SIG-M5 (cell line): ENCODE data around the gene OR52W1.
A peak's percentile ranks its signal among the peaks of the same experiment; 100 is the strongest.

ENCODE experiments used
- DNase-seq: peaks from one replicate; lab custom pipeline; 2025; lab: John Stamatoyannopoulos, UW

The OR52W1 gene, protein sequence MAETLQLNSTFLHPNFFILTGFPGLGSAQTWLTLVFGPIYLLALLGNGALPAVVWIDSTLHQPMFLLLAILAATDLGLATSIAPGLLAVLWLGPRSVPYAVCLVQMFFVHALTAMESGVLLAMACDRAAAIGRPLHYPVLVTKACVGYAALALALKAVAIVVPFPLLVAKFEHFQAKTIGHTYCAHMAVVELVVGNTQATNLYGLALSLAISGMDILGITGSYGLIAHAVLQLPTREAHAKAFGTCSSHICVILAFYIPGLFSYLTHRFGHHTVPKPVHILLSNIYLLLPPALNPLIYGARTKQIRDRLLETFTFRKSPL

GRCh38 chr11:6199174-6199810 lies at the start of gene OR52W1:
TSS of gene OR52W1 (plus strand) at chr11:6199224. CDS start at chr11:6199224, 0 bp downstream.
- no peak for DNase-seq

DNA sequence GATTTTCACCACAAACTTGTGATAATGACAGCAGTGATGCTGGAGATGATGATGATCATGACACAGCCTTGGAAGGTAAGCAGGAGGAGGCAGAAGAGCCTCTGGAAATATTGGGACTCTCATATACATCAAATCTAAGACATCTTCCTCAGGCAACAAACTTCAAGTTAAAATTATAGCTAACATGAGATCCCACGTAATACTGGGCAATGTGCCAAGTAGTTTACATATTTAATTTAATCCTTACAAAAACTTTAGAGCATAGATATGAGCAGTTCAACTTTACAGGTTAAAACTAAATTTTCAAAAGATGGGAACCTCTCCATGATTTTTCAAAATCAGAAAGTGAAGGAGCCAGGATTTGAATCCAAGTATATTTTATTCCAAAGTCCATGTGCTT lies 47.9 kb upstream of the OR52W1 start:
- no peak for DNase-seq

DNA sequence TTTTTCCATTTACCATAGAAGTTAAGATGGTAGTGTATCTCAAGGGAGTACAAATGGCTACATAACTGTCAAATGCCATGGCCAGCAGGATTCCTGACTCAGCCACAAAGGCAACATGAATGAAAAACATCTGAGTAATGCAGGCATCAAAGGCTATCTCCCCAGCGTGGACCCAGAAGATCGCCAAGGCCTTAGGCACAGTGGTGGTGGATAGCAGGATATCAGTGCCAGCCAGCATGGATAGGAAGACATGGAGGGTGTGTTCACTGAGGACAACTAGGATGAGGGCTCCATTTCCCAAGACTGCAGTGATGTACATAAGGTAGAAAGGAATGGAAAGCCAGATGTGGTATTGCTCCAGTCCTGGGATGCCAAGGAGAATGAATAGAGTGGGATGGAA lies 46.9 kb upstream of the OR52W1 start:
- no peak for DNase-seq

- DNase-seq = no peak
These were observed 42.2 kb upstream of the OR52W1 start for GRCh38 chr11:6156628-6157359.

GRCh38 chr11:6170226-6170625 lies 28.8 kb upstream of the OR52W1 start, which contains the start of gene OR52B2:
TSS of gene OR52B2 (minus strand) at chr11:6170326. CDS start at chr11:6170326, 0 bp downstream.
- no peak for DNase-seq

DNA sequence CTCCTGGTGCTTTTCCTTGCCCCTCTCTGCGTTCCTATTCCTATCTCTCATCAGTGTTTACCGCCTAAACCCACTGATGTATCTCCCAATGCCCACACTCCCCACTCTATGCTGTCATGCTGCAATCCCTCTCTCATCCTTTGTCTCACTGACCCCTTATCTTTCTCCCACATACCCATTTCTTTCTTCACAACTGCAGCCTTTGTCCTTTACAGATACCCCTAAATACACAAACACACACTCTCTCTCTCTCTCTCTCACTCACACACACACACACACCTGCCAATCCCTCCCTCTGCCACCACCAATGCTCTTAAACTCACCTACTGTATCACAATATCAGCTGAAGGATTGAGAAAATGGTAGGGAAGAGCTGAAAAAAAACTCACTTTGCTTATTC lies 23.6 kb upstream of the OR52W1 start:
- DNase-seq = no peak

DNA sequence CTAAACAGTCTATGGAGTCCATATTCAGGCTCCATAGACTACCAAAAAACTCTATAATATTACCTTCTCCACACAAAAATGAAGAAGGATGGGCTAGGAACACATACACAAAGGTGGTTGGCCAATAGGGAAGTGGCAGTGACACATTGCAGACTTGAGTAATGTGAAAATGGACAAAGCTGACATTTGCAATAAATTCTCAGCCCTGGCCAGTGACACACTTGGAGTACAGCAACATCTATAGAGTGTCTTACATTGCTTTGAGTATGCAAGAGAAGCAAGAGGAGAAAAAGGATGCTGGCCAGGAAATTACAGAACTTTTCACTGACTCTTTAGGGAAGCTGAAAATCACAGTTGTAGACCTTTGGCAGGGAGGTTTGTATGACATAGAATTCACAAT lies 7.3 kb upstream of the OR52W1 start:
- DNase-seq = no peak

GRCh38 chr11:6194065-6194581 lies 4.9 kb upstream of the OR52W1 start:
- DNase-seq = no peak

- DNase-seq = no peak
These were observed 2.6 kb upstream of the OR52W1 start for GRCh38 chr11:6196396-6196795.

GRCh38 chr11:6197466-6198200 lies 1.4 kb upstream of the OR52W1 start:
- no peak for DNase-seq

DNA sequence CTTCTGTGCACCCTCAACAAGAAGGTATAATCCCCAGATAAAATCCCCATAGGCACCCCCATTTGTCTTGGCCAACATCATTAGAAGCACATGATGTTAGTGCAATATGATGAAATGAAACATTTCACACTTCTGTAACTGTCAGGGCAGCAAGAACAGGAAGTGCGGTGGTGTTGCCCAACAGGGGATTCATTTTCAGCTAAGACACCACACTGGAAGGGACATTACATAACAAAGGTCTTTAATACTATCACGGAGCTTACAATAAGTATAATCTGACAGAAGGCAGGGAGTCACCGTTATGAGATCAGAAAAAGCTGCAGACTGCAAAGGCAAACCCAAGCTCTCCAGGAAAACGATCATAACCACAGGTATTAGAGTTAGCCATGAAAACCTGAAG lies 2.0 kb downstream of the OR52W1 start:
- DNase-seq = peak; percentile 96

DNA sequence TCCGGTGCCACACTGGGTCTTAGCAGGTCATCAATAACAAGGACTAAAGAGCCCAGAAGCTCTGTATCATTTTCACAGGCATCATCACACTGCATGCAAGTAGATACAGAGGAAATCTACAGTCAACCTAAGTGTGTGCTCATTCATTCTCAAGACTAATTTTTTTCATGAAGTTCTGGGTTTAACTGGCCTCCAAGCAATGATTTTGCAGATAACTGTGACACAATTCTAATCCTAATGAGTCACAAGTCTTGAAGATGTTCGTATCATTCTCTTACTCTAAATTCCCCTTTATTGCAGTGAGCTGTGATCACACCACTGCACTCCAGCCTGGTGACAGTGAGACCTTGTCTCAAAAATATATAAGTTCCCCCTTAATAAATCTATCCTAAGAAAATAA lies 2.5 kb downstream of the OR52W1 start:
- peak; percentile 69 for DNase-seq

GRCh38 chr11:6202041-6202440 lies 3.0 kb downstream of the OR52W1 start:
- DNase-seq = no peak

GRCh38 chr11:6203327-6203726 lies 4.3 kb downstream of the OR52W1 start:
- DNase-seq = no peak

- peak; percentile 67 for DNase-seq
These were observed 5.7 kb downstream of the OR52W1 start for GRCh38 chr11:6204706-6205105.

- DNase-seq = no peak
These were observed 6.3 kb downstream of the OR52W1 start, which contains the start of gene C11orf42 for GRCh38 chr11:6205366-6205765. TSS of gene C11orf42 (plus strand) at chr11:6205557. CDS start at chr11:6205616, 59 bp downstream.

- DNase-seq = no peak
These were observed 7.6 kb downstream of the OR52W1 start for GRCh38 chr11:6206456-6207180.

- DNase-seq = no peak
These were observed 10.8 kb downstream of the OR52W1 start for GRCh38 chr11:6209801-6210200.

GRCh38 chr11:6210274-6210955 lies 11.4 kb downstream of the OR52W1 start:
- DNase-seq = no peak

DNA sequence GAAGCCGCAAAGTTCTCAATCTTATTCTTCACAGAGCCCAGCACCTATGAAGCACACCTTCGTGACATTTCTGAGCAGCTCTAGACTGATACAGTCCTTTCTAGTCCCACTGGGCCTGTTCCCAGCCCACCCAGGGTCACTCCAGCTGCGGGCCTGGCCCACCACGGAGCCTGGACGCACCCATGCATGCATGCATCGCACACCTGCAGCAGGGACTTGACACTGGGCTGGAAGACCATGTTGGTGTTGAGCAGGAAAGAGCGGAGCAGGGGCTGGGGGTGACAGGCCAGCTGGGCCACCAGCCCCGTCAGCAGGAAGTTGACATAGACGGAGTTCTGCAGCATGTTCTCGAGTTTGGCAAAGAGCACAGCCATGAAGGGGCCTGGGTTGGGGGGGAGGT lies 15.5 kb downstream of the OR52W1 start:
- no peak for DNase-seq

- DNase-seq = no peak
These were observed 17.5 kb downstream of the OR52W1 start for GRCh38 chr11:6216501-6216900.
